ENCODE measurements around the gene P2RY12.
A peak's percentile ranks its signal among the peaks of the same experiment; 100 is the strongest.

Gene P2RY12

DNA sequence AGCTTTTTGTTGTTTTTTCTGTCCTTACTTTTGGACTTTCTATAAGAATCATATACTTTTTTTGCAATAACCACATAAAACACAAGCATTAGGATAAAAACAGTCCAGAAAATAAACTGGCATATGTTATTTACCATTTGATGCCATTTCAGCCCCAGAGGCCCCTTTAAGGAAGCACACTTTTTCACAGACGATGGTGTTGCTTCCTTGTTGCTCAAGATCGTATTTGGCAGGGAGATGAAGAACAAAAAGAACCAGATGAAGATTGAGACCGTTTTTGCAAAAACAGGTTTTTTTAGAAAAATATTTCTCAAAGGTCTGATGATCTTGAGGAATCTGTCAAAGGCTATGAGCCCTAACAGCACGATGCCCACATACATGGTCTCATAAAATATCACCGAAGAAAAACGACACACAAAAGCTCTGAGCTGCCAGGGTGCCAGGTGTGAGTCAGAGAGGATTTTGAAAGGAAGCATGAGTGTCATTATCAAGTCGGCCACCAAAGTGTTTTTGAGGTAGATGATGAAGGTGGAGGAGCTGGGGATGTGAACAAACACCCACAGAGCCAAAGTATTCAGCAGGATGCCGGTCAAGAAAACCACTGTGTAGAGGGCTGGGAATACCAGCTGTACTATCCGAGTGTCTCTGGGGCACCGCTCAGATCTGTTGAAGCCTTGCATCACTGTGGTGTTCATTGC is 56.1 kb downstream of the P2RY12 start:
- Histone ChIP-seq H3K27me3 (ENCODE audit: insufficient read depth, low read length, poor library complexity) (no peaks in the 10 kb centered on the region), H3K9ac (ENCODE audit: low read depth, low read length) (no peak overlapping the region), H3K4me3 (ENCODE audit: low read depth in 1 of 2, low read length in 2 of 2) (no peak overlapping the region), H2AFZ (ENCODE audit: low read depth, low read length) (no peak overlapping the region), H3K27ac (ENCODE audit: low read length) (no peak overlapping the region), H3K79me2 (ENCODE audit: insufficient read depth, low read length) (no peaks in the 10 kb centered on the region), H4K20me1 (ENCODE audit: insufficient read depth, low read length) (no peaks in the 10 kb centered on the region), H3K36me3 (ENCODE audit: insufficient read depth, low read length) (no peaks in the 10 kb centered on the region), H3K9me3 (ENCODE audit: insufficient read depth, low read length, severe bottlenecking) (no peaks in the 10 kb centered on the region), H3K4me2 (ENCODE audit: insufficient read depth, low read length) (no peak overlapping the region), H3K4me1 (ENCODE audit: insufficient read depth, low read length) (no peaks in the 10 kb centered on the region)
- DNase-seq (no peak), ATAC-seq (ENCODE audit: insufficient read depth, low read depth) (no peak)
- TF ChIP-seq EZH2 (IDR thresholded peaks at IDR 0.05; ENCODE audit: borderline replicate concordance, low read depth, low read length, severe bottlenecking): no peak
- TF ChIP-seq, protein P1, sequence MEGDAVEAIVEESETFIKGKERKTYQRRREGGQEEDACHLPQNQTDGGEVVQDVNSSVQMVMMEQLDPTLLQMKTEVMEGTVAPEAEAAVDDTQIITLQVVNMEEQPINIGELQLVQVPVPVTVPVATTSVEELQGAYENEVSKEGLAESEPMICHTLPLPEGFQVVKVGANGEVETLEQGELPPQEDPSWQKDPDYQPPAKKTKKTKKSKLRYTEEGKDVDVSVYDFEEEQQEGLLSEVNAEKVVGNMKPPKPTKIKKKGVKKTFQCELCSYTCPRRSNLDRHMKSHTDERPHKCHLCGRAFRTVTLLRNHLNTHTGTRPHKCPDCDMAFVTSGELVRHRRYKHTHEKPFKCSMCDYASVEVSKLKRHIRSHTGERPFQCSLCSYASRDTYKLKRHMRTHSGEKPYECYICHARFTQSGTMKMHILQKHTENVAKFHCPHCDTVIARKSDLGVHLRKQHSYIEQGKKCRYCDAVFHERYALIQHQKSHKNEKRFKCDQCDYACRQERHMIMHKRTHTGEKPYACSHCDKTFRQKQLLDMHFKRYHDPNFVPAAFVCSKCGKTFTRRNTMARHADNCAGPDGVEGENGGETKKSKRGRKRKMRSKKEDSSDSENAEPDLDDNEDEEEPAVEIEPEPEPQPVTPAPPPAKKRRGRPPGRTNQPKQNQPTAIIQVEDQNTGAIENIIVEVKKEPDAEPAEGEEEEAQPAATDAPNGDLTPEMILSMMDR (IDR thresholded peaks at IDR 0.05; ENCODE audit: borderline replicate concordance, extremely low read depth, low read length, poor library complexity, severe bottlenecking): peak; percentile 5

DNA sequence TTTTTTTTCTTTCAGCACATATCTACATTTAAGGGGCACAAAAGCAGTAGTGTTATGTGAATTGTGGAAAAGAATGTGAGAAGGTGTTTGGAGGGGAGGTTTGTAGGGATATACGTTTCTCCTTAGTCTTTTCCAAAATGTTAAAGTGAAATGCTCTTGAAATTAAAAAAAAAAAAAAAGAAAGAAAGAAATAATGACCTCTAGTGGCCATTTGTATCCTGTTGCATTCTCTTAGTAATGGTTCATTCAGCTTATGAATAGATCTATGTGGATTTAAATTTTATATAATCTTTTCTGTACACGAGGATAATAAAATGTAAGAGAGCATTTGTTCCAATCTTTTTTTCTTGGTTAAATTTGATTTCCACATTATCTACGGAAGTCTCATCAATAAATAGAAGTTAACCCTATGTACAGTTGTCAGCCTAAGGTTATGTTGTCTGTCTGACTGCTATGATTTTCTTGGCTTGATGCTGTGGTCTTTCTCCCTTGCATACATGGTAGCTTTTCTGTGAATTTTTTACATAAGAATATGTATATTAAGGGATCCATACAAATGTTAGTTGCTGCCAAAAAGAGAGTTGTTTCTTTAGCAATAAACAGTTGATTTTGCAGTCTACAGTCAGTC is 56.9 kb downstream of the P2RY12 start:
- Histone ChIP-seq H3K79me2 (ENCODE audit: insufficient read depth, low read length) (no peaks in the 10 kb centered on the region), H3K9me3 (ENCODE audit: insufficient read depth, low read length, severe bottlenecking) (no peaks in the 10 kb centered on the region), H3K27ac (ENCODE audit: low read length) (no peak overlapping the region), H2AFZ (ENCODE audit: low read depth, low read length) (no peak overlapping the region), H3K4me1 (ENCODE audit: insufficient read depth, low read length) (no peaks in the 10 kb centered on the region), H3K4me3 (ENCODE audit: low read depth in 1 of 2, low read length in 2 of 2) (no peak overlapping the region), H3K27me3 (ENCODE audit: insufficient read depth, low read length, poor library complexity) (no peaks in the 10 kb centered on the region), H3K4me2 (ENCODE audit: insufficient read depth, low read length) (no peak overlapping the region), H3K36me3 (ENCODE audit: insufficient read depth, low read length) (no peaks in the 10 kb centered on the region), H4K20me1 (ENCODE audit: insufficient read depth, low read length) (no peaks in the 10 kb centered on the region), H3K9ac (ENCODE audit: low read depth, low read length) (no peak overlapping the region)
- TF ChIP-seq, protein P1 (IDR thresholded peaks at IDR 0.05; ENCODE audit: borderline replicate concordance, extremely low read depth, low read length, poor library complexity, severe bottlenecking): peak; percentile 62
- no peak for TF ChIP-seq EZH2 (IDR thresholded peaks at IDR 0.05; ENCODE audit: borderline replicate concordance, low read depth, low read length, severe bottlenecking)
- no peak for DNase-seq
- 0 out of 3 replicates have a peak, but pooled peaks have one; percentile 33 for ATAC-seq (ENCODE audit: insufficient read depth, low read depth)

DNA sequence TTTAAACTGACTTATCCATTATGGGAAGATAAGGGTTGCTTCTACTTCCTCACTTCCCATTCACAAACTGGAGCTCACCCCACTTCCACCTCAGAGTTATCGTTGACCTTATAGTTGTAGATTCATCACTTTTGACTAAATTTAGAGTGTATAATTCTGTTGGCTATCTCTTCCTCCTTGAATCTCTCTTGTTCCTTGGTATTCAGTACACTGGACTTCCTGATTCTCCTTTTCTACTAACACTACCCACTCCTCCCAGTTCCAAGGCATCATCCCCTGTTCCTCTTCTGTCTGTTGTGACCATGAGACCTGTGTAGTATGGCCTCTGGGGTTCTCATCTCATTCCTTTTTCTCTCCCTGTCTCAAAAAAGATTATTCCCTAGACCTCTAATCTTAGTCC is 62.0 kb downstream of the P2RY12 start:
- ATAC-seq (ENCODE audit: insufficient read depth, low read depth): no peak
- TF ChIP-seq, protein P1 (IDR thresholded peaks at IDR 0.05; ENCODE audit: borderline replicate concordance, extremely low read depth, low read length, poor library complexity, severe bottlenecking): no peak
- TF ChIP-seq EZH2 (IDR thresholded peaks at IDR 0.05; ENCODE audit: borderline replicate concordance, low read depth, low read length, severe bottlenecking): no peak
- Histone ChIP-seq H3K4me3 (ENCODE audit: low read depth in 1 of 2, low read length in 2 of 2) (no peak overlapping the region), H3K27me3 (ENCODE audit: insufficient read depth, low read length, poor library complexity) (no peaks in the 10 kb centered on the region), H3K79me2 (ENCODE audit: insufficient read depth, low read length) (no peaks in the 10 kb centered on the region), H4K20me1 (ENCODE audit: insufficient read depth, low read length) (no peaks in the 10 kb centered on the region), H3K9me3 (ENCODE audit: insufficient read depth, low read length, severe bottlenecking) (no peaks in the 10 kb centered on the region), H2AFZ (ENCODE audit: low read depth, low read length) (no peak overlapping the region), H3K4me2 (ENCODE audit: insufficient read depth, low read length) (no peak overlapping the region), H3K4me1 (ENCODE audit: insufficient read depth, low read length) (no peaks in the 10 kb centered on the region), H3K9ac (ENCODE audit: low read depth, low read length) (no peak overlapping the region), H3K36me3 (ENCODE audit: insufficient read depth, low read length) (no peaks in the 10 kb centered on the region), H3K27ac (ENCODE audit: low read length) (no peak overlapping the region)
- DNase-seq: no peak

All from DND-41 (cell line).